ENCODE results near the gene ACTRT3.

DNA sequence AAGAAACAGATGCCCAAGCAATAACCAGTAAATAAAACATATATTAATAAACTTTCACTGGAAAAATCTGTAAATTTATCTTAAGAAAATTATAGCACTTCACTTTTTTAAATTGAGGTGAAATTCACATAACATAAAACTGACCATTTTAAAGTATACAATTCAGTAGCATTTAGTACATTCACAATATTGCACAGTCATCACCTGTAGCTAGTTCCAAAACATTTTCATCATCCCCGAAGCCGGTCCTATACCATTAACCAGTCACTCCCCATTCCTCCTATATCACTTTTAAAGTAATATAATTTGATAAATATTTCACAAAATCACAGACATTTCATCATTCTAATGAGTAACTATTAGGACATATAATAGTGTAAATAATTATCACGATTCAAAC lies 35.3 kb upstream of the ACTRT3 start:
- TF ChIP-seq NPAS2 (CRISPR knock-in tag; IDR thresholded peaks at IDR 0.05; ENCODE audit: borderline replicate concordance) = no peak
- TF ChIP-seq, protein P1, sequence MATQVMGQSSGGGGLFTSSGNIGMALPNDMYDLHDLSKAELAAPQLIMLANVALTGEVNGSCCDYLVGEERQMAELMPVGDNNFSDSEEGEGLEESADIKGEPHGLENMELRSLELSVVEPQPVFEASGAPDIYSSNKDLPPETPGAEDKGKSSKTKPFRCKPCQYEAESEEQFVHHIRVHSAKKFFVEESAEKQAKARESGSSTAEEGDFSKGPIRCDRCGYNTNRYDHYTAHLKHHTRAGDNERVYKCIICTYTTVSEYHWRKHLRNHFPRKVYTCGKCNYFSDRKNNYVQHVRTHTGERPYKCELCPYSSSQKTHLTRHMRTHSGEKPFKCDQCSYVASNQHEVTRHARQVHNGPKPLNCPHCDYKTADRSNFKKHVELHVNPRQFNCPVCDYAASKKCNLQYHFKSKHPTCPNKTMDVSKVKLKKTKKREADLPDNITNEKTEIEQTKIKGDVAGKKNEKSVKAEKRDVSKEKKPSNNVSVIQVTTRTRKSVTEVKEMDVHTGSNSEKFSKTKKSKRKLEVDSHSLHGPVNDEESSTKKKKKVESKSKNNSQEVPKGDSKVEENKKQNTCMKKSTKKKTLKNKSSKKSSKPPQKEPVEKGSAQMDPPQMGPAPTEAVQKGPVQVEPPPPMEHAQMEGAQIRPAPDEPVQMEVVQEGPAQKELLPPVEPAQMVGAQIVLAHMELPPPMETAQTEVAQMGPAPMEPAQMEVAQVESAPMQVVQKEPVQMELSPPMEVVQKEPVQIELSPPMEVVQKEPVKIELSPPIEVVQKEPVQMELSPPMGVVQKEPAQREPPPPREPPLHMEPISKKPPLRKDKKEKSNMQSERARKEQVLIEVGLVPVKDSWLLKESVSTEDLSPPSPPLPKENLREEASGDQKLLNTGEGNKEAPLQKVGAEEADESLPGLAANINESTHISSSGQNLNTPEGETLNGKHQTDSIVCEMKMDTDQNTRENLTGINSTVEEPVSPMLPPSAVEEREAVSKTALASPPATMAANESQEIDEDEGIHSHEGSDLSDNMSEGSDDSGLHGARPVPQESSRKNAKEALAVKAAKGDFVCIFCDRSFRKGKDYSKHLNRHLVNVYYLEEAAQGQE (IDR thresholded peaks at IDR 0.05) = no peak

Measured in A549 (cell line).